GM19324 (cell line): Measurements from ENCODE around the gene PIK3AP1.

Experiments used
- ATAC-seq: cut with Tn5 transposase; IDR thresholded peaks from one replicate; pipeline ENCODE4 v1.9.1; 2021; ENCODE audit warnings: mild to moderate bottlenecking, moderate library complexity; ENCODE audit not compliant: unreplicated experiment, low FRiP score

Gene PIK3AP1

DNA sequence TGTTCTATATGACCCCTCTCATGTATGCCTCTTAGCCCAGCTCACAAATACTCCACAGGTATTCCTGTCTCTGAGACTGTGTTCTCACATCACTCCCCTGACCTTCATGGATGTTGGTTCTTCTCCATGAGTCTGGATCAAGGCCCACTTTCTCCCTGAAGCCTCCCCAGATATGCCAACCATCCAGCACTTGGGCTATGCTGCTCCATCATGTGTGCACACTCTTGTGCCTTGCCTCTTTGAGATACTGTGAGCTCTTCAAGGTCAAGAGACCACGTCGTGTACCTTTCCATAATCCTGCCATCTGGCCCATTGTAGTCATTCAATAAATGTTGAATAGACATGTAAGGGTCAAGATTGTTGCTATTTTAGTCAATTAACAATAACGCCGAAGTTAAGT lies 103.4 kb downstream of the PIK3AP1 start:
- ATAC-seq, result no peak

DNA sequence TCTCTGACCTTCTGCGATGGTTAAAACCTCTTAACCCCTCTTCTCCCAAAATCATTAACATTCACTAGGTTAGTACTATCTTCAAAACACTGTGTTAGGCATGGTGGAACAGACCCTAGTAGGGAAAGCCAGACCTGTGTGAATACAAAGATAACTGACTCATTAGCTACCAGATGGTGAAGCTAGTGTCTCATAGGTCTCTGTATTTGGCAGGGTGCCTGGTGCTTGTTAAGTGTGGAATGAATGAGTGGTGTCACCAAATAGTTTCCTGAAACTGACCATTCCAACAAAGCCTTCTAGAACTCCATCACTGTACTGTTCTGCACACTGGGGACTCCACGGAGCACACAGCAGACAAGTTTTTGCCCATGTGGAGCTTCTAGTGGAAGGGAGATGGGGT lies 105.8 kb downstream of the PIK3AP1 start:
- ATAC-seq, result no peak

DNA sequence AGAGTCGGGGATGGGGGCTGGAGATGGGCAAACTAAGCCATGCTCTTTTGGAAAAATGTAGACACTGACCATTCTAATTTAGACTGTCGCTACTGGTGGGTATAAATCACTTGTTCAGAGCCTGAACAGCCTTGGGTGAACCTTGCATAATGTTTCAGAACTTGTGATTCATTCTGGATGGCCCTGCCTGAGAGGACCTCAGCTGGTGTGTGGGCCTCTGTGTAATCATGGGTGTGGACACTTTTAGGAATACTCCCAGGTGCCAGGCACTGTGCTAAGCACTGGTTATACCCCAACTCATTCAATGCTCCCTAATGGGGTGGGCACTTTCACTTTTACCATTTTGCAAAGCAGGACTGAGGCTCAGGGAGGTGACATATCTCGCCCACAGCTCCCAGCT lies 106.7 kb downstream of the PIK3AP1 start:
- ATAC-seq, result no peak

DNA sequence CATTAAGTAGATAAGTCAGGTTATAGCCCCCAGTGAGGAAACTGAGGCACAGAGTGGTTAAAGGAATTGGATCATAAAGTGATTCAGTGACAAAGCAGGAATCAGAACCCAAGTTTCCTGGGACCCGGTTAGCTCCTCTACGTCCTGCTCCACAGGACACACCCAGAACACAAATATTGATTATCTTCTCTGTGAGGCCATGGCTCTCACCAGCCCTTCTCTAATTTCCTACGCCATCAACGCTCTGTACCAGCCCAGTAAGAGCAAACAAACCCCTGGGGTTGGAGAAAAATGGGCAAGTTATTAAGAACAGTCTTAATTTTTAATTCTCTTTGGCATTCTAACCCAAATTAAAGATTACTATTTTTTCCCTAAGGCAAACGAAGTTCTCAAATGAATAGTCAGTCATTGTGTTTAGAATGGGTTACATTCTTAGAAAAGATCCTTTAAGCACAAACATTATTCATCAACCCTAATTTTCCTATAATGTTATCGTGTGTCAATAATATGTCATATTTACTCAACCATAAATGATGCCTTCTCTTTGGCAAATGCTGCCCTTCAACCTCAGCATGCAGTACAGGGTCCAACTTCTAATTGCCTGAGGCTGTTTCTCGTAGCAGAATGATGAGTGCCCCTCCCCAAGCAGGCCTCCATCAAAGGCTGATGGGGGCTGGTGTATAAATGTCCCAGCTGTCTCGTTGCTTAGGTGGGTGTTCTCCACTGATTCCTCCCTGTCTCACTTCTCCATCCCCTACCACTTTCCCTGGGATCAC lies 108.1 kb downstream of the PIK3AP1 start:
- ATAC-seq, result no peak

DNA sequence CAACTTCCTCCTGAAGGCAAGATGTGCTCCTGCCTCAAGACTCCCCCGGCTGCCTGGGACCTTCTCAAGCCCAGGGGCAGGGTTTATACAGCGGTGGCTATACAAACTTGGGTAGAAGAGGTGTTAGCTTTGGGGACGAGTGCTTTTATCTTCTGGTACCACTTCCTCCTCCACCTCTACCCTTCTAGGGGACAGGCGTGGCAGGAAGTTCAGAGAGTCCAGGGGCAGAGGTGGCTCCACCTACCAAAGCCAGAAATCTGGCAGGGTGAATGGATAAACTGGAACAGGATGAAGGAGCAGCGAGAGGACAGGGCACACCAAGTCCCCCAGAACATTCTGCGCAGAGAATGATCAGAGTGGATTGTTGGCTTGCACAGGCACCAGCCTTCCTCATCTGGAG lies 109.5 kb downstream of the PIK3AP1 start:
- ATAC-seq, result no peak

DNA sequence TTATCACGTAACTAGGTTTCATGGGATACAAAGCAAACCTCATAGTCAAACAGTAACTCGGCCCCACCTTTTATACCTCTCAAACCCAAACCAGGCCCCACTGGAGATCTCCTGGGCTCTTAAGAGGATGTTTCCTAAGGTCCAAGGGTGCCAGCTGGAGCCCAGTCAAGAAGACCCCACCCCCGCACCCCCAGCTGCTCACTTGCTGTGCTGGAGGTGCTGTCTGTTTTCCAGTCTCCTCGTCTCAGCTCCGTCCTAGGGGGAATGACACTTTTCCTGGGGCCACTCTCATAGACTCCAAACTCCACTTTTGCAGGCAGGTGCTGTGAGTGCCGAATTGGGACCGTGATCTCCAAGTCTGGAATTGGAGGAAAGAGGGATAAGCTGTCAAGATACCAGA lies 110.8 kb downstream of the PIK3AP1 start:
- ATAC-seq, result no peak

DNA sequence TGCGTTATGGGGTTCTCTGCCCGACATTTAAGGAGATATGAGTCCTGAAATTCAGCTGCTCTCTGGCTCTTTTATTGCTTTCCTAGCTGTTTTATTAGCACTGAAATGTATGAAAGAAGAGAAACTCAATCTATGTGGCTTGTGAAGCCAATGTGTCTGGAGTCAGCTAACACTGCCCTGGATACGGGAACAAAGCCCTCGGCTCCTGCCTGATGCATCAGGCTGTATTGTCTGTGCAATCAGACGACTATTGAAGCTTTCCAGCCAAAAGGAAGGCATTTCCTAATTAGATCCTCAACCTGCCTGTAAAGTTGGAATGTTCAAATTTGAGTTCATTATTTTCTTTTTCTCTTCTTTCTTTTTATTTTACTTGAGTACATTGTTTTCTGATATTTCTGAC lies 111.5 kb downstream of the PIK3AP1 start:
- ATAC-seq, result no peak

DNA sequence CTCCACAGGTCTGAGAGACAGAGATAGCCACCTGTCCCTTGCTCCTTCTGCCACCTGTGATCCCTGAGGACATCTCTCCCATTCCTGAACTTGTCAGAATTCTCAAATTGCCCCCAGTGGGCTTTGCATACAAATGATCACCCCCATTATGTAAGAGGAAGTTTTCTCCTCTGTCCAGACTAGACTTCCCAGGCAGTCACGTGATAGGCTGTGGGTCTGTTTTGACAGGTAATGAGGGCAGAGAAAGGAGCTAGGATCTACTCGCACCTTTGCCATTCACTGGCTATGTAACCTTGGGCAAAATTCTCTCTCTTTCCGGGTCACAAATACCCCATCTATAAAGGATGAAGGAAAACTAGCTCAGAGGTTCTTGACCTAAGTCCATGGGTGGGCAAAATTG lies 112.1 kb downstream of the PIK3AP1 start:
- no peak for ATAC-seq

DNA sequence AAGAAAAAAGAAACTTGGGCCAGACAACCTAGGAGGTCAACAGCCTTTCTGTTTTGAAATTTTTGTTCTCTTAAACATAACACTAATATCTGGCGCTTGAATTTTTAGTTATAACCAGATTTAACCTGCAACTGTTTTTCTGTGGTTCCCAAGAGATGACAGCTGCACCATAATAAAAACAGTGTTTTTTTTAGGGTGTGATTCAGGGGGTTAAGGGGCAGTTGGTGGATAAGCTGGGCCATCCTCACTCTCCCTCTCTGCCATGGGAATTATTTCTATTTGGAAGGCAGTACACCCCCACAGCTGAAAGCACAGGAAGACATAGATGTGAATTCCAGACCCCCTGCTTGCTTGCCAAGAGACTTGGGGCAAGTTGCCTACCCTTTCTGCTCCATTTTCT lies 113.4 kb downstream of the PIK3AP1 start:
- no peak for ATAC-seq

DNA sequence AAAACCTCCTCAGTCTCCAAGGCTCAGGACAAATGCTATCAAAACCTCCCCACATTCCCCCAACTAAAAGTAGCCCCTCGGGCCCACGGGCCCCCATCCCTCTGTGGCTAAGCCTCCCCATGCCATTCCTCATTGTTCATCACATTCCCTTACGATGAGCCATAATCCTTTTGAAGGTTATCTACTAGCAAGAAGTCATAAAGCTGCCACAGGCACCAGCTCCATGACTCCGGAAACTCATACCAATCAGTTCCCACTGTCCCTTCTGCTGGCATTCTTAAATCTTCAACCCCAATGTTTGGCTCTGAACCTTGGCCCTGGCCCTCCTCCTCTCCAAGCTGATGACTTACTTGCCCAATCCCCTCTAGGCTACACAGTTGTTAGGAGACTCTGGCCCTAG lies 114.1 kb downstream of the PIK3AP1 start:
- ATAC-seq, result no peak

DNA sequence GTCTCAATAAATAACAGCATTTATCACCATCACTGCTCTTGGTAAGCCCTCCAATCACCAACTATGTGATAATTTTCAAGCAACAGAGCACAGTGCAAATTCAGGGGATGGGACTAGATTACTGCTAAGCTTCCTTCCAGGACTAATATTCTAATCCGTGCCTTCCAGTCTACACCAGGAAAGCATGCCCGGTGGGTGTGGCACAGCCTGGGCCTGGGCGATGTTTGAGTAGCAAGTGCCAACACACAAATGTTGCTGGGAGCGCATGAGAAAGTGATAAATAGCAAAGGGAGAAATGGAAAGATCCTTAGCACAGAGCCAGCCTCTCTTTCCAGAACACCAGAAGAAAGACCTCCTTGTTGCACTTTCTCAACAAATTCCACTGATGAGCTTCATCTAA lies 120.0 kb downstream of the PIK3AP1 start:
- no peak for ATAC-seq

DNA sequence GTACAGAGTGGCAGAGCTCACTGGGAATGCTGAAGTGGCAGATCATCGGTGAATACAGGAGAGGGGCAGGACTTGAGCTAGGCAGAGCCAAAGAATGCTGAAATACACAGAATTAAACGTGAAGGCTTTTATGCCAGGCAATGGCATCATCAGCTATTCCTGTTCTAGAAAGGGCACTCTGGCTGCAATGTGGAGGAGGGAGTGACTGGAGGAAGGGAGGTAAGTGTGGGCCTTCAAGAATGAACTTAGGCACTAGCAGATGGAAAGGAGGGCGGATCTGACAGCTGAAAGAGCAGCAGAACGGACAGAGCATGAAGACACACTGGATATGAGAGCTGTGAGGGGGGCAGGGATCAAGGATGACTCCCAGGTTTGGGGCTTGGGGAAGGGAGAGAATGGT lies 121.5 kb downstream of the PIK3AP1 start:
- no peak for ATAC-seq

DNA sequence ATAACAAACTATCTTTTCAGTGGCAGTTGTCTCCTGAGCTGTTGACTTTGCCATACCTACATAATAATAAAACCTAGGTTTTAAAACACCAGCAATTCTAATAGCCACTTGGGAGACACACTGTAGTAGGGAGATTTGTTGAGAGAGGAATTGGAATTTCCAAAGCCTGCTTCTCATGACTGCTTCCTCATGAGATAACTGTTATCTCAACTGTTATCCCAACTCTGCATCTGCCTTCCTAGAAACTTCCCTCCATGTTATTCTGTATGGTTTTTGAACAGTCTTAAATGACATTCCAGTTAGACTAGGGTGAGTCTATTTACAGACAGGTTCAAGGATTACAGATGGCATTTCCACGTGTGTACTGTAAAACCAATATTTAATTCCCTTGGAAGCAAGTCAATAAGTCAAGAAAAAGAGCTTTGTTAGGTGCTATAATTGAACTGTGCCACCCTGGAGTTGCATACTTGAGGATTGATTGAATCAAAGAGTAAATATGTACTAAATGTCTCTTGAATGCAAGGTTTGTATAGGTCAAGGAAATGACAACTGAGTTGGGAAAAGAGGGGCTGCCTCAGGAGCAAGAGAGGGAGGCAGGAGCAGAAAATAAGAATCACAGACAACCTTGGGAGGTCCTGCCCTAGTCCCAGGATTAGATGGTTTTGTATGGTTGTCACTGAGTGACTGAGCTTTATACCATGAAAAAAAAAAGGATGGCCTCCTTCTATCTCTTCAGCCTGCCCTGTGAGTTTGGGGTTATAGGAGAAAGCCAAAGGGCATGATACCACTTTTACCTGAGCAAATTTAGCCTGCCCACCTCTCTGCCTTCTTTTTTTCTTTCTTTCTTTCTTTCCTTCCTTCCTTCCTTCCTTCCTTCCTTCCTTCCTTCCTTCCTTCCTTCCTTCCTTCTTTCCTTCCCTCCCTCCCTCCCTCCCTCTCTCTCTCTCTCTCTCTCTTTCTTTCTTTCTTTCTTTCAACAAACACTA lies 123.6 kb downstream of the PIK3AP1 start:
- ATAC-seq, result no peak

DNA sequence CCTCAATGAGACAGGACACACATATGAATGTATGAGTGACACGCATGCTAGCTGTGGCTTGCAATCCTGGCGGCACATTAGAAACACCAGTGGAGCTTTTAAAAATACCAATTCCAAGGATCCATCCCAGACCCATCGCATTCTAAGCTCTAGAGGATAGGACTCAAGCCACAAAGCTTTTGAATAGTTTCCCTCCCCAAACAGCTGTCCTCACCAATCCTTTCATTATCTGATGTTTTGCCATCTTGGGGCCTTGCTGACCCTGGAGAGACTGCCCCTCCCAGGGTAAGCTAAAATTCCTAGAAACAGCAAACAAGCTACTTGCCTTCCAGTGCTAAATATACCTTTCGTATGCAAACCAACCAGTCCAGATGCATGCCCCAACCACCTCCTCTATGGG lies 124.6 kb downstream of the PIK3AP1 start:
- ATAC-seq, result no peak

DNA sequence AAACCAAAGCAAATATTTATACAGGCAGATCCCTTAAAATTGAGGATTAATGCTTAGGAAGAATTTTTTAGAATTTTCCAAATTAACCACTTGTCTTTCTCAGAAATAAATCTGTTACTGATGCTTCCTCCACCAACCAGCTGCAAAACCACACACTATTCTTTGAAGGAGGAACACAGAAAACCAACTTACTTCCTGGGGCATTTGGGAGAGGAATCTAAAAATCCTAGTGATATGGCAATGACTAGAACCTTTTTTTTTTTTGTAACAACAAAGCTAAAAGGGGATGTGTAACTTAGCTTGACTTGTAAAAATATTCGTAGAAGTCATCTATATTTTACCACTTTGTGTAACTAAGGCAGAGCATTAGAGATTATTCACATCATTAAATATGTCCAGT lies 128.4 kb downstream of the PIK3AP1 start:
- ATAC-seq, result no peak

DNA sequence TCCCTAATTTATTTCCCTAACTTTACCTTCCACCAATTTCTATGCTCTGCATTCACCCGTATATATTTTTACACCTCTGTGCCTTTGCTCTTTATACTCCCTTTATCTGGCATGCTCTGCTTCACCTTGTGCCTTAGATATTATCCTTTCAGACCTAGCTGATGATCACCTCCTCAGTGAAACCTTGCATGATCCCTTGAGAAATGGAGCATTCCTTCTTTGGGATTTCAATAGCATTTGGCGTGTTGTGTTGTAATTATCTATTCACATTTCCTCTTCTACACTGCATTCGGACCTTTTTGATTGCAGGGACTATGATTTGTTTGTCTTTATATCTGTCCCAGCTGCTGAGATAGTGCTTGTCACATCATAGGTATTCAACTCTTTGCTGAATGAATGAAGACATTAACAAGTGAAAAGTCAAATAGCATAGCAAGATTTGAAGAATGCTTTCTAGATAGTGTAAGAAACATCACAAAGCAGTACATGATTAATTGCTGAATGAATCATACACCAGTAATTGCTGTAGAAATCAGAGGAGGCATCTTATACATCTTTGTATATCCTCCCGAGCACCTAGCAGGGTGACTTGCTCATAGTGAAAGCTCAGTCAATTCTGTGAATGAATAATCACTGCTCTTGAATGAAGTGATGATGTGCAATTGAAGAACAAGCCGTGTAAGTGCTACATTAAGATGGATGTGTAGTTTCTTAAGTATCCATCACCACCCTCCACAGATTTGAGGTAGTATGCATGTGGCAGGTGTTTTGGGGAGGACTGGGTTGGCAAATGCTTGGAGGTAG lies 131.5 kb downstream of the PIK3AP1 start:
- ATAC-seq, result no peak

DNA sequence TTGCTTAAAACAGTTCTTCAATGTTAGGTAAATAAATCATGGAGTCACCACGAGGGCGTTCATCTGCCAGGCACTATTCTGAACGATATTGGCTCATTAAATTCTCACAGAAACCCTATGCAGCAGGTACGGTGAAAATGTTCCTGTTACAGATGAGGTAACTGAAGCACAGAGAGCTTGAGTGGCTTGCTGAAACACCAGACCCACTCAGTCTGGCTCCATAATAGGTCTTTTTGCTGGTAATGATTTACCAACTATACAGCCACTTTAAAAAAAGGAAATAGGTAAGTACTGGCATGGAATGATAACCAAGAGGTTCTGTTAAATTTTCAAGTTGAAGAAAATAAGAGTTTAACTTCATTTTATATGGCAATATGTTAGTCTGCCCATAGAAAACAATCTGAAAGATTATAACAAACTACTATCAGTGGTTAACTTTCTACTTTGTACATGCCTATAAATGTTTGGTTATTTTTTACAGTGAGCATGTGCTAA lies 132.2 kb downstream of the PIK3AP1 start:
- no peak for ATAC-seq

DNA sequence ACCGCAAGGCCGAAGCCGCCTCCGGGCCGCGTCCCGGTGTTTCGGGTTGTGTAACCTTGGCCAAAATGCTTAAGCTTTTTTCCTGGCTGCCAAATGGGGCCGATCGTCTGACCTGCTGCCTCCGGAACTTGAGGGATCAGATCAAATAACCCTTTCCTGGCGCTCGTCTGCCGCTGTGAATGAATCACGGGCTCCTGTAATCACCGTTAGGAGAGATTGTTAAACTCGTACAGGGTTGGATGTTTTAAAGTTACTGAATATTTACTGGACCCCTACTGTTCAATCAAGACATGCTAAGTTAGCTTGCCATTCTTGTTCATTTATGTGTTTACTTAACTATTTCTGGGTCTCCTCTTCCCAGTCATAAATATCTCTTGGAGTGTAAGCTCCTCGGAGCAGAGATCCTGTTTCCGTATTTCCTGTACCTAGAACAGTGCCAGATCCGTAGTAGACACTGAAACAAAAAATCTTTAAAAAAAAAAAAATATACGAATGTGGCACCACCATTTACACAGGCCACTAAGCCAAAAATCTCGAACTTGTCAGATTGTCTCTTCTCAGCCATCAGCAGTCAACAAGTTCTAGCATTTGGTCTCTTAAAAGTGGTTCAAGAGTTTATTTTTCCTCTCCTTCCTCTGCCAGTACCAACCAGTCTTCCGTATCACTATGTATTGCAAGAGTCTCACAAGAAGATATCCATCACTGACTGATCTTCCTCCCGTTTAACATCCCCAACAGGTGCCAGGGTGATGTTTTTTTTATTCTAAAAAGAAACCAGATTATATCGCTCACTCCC lies 132.9 kb downstream of the PIK3AP1 start:
- no peak for ATAC-seq

DNA sequence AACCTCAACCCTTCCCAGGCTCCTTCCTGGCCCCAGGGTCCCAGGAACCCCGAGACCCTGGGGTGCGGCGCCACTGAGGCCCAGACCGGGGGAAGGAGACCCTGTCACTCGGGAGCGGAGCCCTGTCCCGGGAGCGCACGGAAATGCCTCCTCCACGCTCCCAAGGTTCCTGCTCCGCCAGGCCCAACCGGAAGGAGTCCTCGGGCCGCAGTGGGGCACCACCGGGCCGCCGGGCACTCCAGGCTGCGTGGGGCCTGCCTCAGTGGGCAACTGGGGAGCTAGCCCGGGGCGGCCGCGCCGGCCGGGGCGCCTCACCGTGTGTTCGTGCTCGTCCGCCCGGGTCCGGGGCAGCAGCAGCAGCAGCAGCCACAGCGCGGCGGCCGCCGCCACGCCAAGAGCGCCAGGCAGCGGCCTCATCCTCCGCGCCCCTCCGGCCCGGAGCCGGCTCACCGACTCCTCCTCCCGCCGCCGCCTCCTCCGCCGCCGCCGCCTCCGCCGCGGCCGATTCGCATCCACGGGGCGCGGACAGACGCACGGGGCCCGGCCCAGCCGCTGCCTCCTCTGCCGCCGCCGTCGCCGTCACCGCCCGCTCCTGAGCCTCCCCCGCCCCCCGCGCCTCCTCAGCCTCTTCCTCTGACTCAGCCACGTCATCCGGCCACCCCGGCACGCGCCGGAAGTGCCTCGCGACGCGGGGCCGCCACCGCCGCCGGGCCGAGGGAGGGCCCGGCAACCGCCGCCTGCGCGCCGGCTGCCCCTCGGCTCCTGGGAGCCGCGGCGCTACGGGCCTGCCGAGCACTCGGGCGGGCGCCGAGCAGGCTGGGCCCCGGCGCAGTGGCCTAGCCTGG lies 133.7 kb downstream of the PIK3AP1 start, which contains the start of gene TM9SF3:
TM9SF3 (minus strand) TSS at position 594 of the 845 bp plus-strand sequence; CDS start at position 417, 177 bp downstream.
- ATAC-seq, result peak; percentile 79
